ENCODE results near the gene DDIT3.
"Not testable (repeated sequence)": the region's sequence is repeated elsewhere in the genome, so short reads cannot be mapped to it uniquely, and the experiment has no call there.

The DDIT3 gene

GRCh38 chr12:57511588-57512325 lies 8.6 kb downstream of the DDIT3 start:
- DNase-seq = no peak

- no peak for DNase-seq
Measured at GRCh38 chr12:57511161-57511560, 9.2 kb downstream of the DDIT3 start.

- DNase-seq = not testable (repeated sequence)
Measured at GRCh38 chr12:57507796-57508195, 12.5 kb downstream of the DDIT3 start.

- DNase-seq = not testable (repeated sequence)
Measured at GRCh38 chr12:57506541-57506940, 13.8 kb downstream of the DDIT3 start.

- not testable (repeated sequence) for DNase-seq
Measured at GRCh38 chr12:57502311-57502969, 17.9 kb downstream of the DDIT3 start.

- no peak for DNase-seq
Measured at GRCh38 chr12:57500213-57500612, 20.1 kb downstream of the DDIT3 start.

- no peak for DNase-seq
Measured at GRCh38 chr12:57498571-57498970, 21.7 kb downstream of the DDIT3 start.

- no peak for DNase-seq
Measured at GRCh38 chr12:57498132-57498502, 22.2 kb downstream of the DDIT3 start.

- no peak for DNase-seq
Measured at GRCh38 chr12:57497223-57498131, 22.8 kb downstream of the DDIT3 start.

- DNase-seq = peak; percentile 10
Measured at GRCh38 chr12:57496822-57497221, 23.5 kb downstream of the DDIT3 start.

GRCh38 chr12:57495051-57495701 lies 25.1 kb downstream of the DDIT3 start:
- not testable (repeated sequence) for DNase-seq

- DNase-seq = no peak
Measured at GRCh38 chr12:57491393-57492280, 28.7 kb downstream of the DDIT3 start.

GRCh38 chr12:57490126-57490525 lies 30.2 kb downstream of the DDIT3 start:
- no peak for DNase-seq

- no peak for DNase-seq
Measured at GRCh38 chr12:57489157-57489641, 31.1 kb downstream of the DDIT3 start.

GRCh38 chr12:57488402-57489156 lies 31.7 kb downstream of the DDIT3 start:
- DNase-seq = no peak

GRCh38 chr12:57487597-57488401 lies 32.5 kb downstream of the DDIT3 start, which contains the start of gene MARS1:
MARS1 (plus strand) TSS chr12:57488068; CDS start chr12:57488091, 23 bp downstream.
- DNase-seq = peak; percentile 96

- DNase-seq = no peak
Measured at GRCh38 chr12:57487055-57487596, 33.2 kb downstream of the DDIT3 start.

GRCh38 chr12:57485695-57486094 lies 34.6 kb downstream of the DDIT3 start:
- no peak for DNase-seq

- no peak for DNase-seq
Measured at GRCh38 chr12:57483466-57483865, 36.8 kb downstream of the DDIT3 start.

- no peak for DNase-seq
Measured at GRCh38 chr12:57481671-57482070, 38.6 kb downstream of the DDIT3 start.

Data from NCI-H1436 (cell line).